ENCODE results near the gene ANKS1B. TPM values are rescaled to one million over a fixed set of nuclear protein-coding genes. Genes with fewer than 3 reads are reported as not detected.

ANKS1B gene
- total RNA-seq, 1 experiment from 2014 or later = 0.54 TPM

DNA sequence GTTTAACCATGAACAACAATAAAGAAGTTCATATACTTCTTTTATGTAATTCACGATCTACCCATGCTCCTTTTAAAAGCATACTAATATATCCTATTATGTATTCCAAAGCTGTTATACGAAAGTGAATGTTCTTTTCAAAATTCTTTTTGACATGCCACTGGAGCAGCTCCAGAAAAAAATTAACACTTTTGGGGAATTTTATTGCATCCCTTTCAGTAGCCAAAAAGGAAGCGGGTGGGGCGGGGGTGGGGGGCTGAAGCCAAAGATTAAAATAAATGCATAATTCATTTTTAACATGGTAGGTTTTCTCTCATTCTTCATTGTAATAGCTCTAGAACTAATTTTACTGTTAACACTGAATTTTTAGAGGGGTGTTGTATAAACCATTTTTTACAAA lies 123.0 kb downstream of the ANKS1B start:
- BruUV-seq (replicated peaks) = no TSS peak
- no peak overlapping the region for H3K9ac ChIP-seq (ENCODE audit: low read length)
- no peak overlapping the region for H3K4me3 ChIP-seq (replicated peaks in 1 of 2; ENCODE audit: low read depth in 1 of 2, low read length in 2 of 2)
- ChIA-PET POLR2A (no interaction called here), CTCF (no interaction called here), RAD21 (ENCODE audit: low non-redundant PET in 1 of 2, low total read pairs in 2 of 2, uncharacterized antibody in 2 of 2, unreplicated experiment in 2 of 2) (no interaction called here)
- no peak overlapping the region for H3K27ac ChIP-seq (ENCODE audit: low read depth, low read length)
- no peaks in the 10 kb centered on the region for H3K9me2 ChIP-seq (ENCODE audit: insufficient read depth)
- no peak overlapping the region for H2AFZ ChIP-seq (ENCODE audit: low read depth, low read length, poor library complexity, severe bottlenecking)
- no peaks in the 10 kb centered on the region for H4K20me1 ChIP-seq (ENCODE audit: insufficient read depth)
- peaks cover 53% of the 10 kb centered on the region for H3K27me3 ChIP-seq (ENCODE audit: insufficient read depth, low read length)
- H3K9me3 ChIP-seq (ENCODE audit: control insufficient read depth in 1 of 2, insufficient read depth in 1 of 2, low read depth in 1 of 2, low read length in 2 of 2) = no peaks in the 10 kb centered on the region
- DNase-seq (ENCODE audit: low read depth, low spot score) (no peak), ATAC-seq (no peak)
- no peaks in the 10 kb centered on the region for H3K4me1 ChIP-seq (ENCODE audit: control insufficient read depth in 1 of 2, insufficient read depth in 2 of 2, low read length in 2 of 2)
- no peaks in the 10 kb centered on the region for H3K36me3 ChIP-seq (ENCODE audit: control insufficient read depth in 1 of 2, insufficient read depth in 2 of 2, low read length in 2 of 2)
- no peak for TF ChIP-seq CEBPB (IDR thresholded peaks at IDR 0.05; ENCODE audit: low read depth)
- no peak for TF ChIP-seq YY1 (IDR thresholded peaks at IDR 0.05; ENCODE audit: extremely low read depth, insufficient replicate concordance, low read depth, low read length)
- TF ChIP-seq, protein P1, sequence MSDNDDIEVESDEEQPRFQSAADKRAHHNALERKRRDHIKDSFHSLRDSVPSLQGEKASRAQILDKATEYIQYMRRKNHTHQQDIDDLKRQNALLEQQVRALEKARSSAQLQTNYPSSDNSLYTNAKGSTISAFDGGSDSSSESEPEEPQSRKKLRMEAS (IDR thresholded peaks at IDR 0.05) = no peak
- TF ChIP-seq ZFX (IDR thresholded peaks at IDR 0.05) = no peak
- TF ChIP-seq, protein P2, sequence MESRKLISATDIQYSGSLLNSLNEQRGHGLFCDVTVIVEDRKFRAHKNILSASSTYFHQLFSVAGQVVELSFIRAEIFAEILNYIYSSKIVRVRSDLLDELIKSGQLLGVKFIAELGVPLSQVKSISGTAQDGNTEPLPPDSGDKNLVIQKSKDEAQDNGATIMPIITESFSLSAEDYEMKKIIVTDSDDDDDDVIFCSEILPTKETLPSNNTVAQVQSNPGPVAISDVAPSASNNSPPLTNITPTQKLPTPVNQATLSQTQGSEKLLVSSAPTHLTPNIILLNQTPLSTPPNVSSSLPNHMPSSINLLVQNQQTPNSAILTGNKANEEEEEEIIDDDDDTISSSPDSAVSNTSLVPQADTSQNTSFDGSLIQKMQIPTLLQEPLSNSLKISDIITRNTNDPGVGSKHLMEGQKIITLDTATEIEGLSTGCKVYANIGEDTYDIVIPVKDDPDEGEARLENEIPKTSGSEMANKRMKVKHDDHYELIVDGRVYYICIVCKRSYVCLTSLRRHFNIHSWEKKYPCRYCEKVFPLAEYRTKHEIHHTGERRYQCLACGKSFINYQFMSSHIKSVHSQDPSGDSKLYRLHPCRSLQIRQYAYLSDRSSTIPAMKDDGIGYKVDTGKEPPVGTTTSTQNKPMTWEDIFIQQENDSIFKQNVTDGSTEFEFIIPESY (IDR thresholded peaks at IDR 0.05; ENCODE audit: extremely low read depth, insufficient replicate concordance, low read length) = no peak
- TF ChIP-seq EZH2 (IDR thresholded peaks at IDR 0.05) = no peak
- TF ChIP-seq, protein P3, sequence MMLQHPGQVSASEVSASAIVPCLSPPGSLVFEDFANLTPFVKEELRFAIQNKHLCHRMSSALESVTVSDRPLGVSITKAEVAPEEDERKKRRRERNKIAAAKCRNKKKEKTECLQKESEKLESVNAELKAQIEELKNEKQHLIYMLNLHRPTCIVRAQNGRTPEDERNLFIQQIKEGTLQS (IDR thresholded peaks at IDR 0.05) = no peak
- TF ChIP-seq, protein P4, sequence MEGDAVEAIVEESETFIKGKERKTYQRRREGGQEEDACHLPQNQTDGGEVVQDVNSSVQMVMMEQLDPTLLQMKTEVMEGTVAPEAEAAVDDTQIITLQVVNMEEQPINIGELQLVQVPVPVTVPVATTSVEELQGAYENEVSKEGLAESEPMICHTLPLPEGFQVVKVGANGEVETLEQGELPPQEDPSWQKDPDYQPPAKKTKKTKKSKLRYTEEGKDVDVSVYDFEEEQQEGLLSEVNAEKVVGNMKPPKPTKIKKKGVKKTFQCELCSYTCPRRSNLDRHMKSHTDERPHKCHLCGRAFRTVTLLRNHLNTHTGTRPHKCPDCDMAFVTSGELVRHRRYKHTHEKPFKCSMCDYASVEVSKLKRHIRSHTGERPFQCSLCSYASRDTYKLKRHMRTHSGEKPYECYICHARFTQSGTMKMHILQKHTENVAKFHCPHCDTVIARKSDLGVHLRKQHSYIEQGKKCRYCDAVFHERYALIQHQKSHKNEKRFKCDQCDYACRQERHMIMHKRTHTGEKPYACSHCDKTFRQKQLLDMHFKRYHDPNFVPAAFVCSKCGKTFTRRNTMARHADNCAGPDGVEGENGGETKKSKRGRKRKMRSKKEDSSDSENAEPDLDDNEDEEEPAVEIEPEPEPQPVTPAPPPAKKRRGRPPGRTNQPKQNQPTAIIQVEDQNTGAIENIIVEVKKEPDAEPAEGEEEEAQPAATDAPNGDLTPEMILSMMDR (IDR thresholded peaks at IDR 0.05 in 2 of 3, conservative IDR thresholded peaks at IDR 0.05 in 1 of 3; ENCODE audit: borderline replicate concordance in 1 of 3, insufficient read depth in 1 of 3, low read depth in 2 of 3, low read length in 2 of 3) = no peak
- no peak for TF ChIP-seq TCF7L2 (IDR thresholded peaks at IDR 0.05; ENCODE audit: borderline replicate concordance, extremely low read depth, insufficient read depth, insufficient read length)
- no peak for TF ChIP-seq EZH2phosphoT487 (IDR thresholded peaks at IDR 0.05; ENCODE audit: borderline replicate concordance)
- no peak for TF ChIP-seq JUND (IDR thresholded peaks at IDR 0.05)
- no peak for TF ChIP-seq CBX3 (IDR thresholded peaks at IDR 0.05; ENCODE audit: low read depth)
- TF ChIP-seq SRF (IDR thresholded peaks at IDR 0.05; ENCODE audit: low read depth) = no peak
- no peak for TF ChIP-seq RAD21 (IDR thresholded peaks at IDR 0.05; ENCODE audit: low read depth)
- TF ChIP-seq, protein P5, sequence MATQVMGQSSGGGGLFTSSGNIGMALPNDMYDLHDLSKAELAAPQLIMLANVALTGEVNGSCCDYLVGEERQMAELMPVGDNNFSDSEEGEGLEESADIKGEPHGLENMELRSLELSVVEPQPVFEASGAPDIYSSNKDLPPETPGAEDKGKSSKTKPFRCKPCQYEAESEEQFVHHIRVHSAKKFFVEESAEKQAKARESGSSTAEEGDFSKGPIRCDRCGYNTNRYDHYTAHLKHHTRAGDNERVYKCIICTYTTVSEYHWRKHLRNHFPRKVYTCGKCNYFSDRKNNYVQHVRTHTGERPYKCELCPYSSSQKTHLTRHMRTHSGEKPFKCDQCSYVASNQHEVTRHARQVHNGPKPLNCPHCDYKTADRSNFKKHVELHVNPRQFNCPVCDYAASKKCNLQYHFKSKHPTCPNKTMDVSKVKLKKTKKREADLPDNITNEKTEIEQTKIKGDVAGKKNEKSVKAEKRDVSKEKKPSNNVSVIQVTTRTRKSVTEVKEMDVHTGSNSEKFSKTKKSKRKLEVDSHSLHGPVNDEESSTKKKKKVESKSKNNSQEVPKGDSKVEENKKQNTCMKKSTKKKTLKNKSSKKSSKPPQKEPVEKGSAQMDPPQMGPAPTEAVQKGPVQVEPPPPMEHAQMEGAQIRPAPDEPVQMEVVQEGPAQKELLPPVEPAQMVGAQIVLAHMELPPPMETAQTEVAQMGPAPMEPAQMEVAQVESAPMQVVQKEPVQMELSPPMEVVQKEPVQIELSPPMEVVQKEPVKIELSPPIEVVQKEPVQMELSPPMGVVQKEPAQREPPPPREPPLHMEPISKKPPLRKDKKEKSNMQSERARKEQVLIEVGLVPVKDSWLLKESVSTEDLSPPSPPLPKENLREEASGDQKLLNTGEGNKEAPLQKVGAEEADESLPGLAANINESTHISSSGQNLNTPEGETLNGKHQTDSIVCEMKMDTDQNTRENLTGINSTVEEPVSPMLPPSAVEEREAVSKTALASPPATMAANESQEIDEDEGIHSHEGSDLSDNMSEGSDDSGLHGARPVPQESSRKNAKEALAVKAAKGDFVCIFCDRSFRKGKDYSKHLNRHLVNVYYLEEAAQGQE (IDR thresholded peaks at IDR 0.05; ENCODE audit: low read depth) = no peak
- TF ChIP-seq FOSL1 (IDR thresholded peaks at IDR 0.05; ENCODE audit: low read depth) = no peak
- no peaks in the 10 kb centered on the region for H3K79me2 ChIP-seq (ENCODE audit: insufficient read depth, low read length)
- H3K4me2 ChIP-seq (ENCODE audit: low read length) = no peak overlapping the region
- intact Hi-C loops (cut with micrococcal nuclease) = no loop called here

All from HCT116 (cell line).